WTC11 (cell line): ENCODE results near the gene DALRD3.

Experiments
- CREM ChIP-seq: sonication (generic); formaldehyde crosslinking; IDR thresholded peaks from 2 replicates; pipeline ENCODE4 v1.8.1; 2022; ENCODE audit warnings: mild to moderate bottlenecking, missing genetic modification reagents, moderate library complexity
- CTCF ChIP-seq: fragments of 200-600 bp; IDR thresholded peaks from 2 replicates; pipeline ENCODE4 v1.8.0; 2022; ENCODE audit warnings: antibody characterized with exemption
- NFYB ChIP-seq: sonication (generic); formaldehyde crosslinking; conservative IDR thresholded peaks from 2 replicates; pipeline ENCODE4 v1.8.0; 2022; ENCODE audit warnings: low read depth, missing genetic modification reagents
- ZNF671 ChIP-seq: fragments of 250-450 bp; sonication (Bioruptor Pico); IDR thresholded peaks from 2 replicates; pipeline ENCODE4 v1.8.0; 2021; ENCODE audit warnings: mild to moderate bottlenecking

GRCh38 chr3:49007068-49007770, 11.2 kb downstream of the DALRD3 start, which contains the start of gene WDR6:
- TF ChIP-seq CTCF: 0 out of 2 replicates have a peak, but pooled peaks have one; percentile 37
- peak; percentile 70; the same call in 1 of the 2 replicates for TF ChIP-seq ZNF671 (CRISPR knock-in tag)
- TF ChIP-seq CREM (CRISPR knock-in tag): peak; percentile 17; the same call in 1 of the 2 replicates
- peak; percentile 89 for TF ChIP-seq NFYB (CRISPR knock-in tag)
